HCT116 (cell line): Measurements from ENCODE around the gene SOX6.

Source experiments
- CEBPB ChIP-seq: IDR thresholded peaks from 2 replicates; pipeline ENCODE4 v1.6.1; 2012; ENCODE audit warnings: low read depth
- CTCF ChIP-seq, 3 experiments: fragments of 200-600 bp in 1 of 3; sonication (generic) in 1 of 3; IDR thresholded peaks in 2 of 3; conservative IDR thresholded peaks in 1 of 3; 2 replicates each; pipeline ENCODE4 v1.5.1; 2012 to 2017; ENCODE audit warnings: low read depth in 2 of 3, low read length in 2 of 3, antibody characterized with exemption in 1 of 3, borderline replicate concordance in 1 of 3, control low read depth in 1 of 3, mild to moderate bottlenecking in 1 of 3, mixed read lengths in 1 of 3, mixed run types in 1 of 3, moderate library complexity in 1 of 3; ENCODE audit not compliant: insufficient read depth in 1 of 3
- FOSL1 ChIP-seq: IDR thresholded peaks from 2 replicates; pipeline ENCODE4 v1.6.1; 2012; ENCODE audit warnings: low read depth
- POLR2A ChIP-seq: IDR thresholded peaks from 2 replicates; pipeline ENCODE4 v1.7.0; 2011; ENCODE audit warnings: borderline replicate concordance; ENCODE audit not compliant: insufficient read depth, insufficient read length; ENCODE audit errors: extremely low read depth
- TF ChIP-seq, protein P1 (sequence below): IDR thresholded peaks from 2 replicates; pipeline ENCODE4 v1.6.1; 2012; ENCODE audit warnings: low read depth

- no peak for TF ChIP-seq CTCF (IDR thresholded peaks at IDR 0.05 in 2 of 3, conservative IDR thresholded peaks at IDR 0.05 in 1 of 3; ENCODE audit: borderline replicate concordance in 1 of 3, insufficient read depth in 1 of 3, low read depth in 2 of 3, low read length in 2 of 3)
- TF ChIP-seq, protein P1, sequence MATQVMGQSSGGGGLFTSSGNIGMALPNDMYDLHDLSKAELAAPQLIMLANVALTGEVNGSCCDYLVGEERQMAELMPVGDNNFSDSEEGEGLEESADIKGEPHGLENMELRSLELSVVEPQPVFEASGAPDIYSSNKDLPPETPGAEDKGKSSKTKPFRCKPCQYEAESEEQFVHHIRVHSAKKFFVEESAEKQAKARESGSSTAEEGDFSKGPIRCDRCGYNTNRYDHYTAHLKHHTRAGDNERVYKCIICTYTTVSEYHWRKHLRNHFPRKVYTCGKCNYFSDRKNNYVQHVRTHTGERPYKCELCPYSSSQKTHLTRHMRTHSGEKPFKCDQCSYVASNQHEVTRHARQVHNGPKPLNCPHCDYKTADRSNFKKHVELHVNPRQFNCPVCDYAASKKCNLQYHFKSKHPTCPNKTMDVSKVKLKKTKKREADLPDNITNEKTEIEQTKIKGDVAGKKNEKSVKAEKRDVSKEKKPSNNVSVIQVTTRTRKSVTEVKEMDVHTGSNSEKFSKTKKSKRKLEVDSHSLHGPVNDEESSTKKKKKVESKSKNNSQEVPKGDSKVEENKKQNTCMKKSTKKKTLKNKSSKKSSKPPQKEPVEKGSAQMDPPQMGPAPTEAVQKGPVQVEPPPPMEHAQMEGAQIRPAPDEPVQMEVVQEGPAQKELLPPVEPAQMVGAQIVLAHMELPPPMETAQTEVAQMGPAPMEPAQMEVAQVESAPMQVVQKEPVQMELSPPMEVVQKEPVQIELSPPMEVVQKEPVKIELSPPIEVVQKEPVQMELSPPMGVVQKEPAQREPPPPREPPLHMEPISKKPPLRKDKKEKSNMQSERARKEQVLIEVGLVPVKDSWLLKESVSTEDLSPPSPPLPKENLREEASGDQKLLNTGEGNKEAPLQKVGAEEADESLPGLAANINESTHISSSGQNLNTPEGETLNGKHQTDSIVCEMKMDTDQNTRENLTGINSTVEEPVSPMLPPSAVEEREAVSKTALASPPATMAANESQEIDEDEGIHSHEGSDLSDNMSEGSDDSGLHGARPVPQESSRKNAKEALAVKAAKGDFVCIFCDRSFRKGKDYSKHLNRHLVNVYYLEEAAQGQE = no peak
- TF ChIP-seq POLR2A = no peak
- no peak for TF ChIP-seq CEBPB
- no peak for TF ChIP-seq FOSL1
Observed at GRCh38 chr11:16295592-16295991, 60.8 kb downstream of the SOX6 start.
